Measurements from ENCODE around the gene C16orf92. TPM values are rescaled to one million over a fixed set of nuclear protein-coding genes. Genes with fewer than 3 reads are reported as not detected.

The C16orf92 gene
- polyA plus RNA-seq, 3 donors from 2014 or later: not detected

DNA sequence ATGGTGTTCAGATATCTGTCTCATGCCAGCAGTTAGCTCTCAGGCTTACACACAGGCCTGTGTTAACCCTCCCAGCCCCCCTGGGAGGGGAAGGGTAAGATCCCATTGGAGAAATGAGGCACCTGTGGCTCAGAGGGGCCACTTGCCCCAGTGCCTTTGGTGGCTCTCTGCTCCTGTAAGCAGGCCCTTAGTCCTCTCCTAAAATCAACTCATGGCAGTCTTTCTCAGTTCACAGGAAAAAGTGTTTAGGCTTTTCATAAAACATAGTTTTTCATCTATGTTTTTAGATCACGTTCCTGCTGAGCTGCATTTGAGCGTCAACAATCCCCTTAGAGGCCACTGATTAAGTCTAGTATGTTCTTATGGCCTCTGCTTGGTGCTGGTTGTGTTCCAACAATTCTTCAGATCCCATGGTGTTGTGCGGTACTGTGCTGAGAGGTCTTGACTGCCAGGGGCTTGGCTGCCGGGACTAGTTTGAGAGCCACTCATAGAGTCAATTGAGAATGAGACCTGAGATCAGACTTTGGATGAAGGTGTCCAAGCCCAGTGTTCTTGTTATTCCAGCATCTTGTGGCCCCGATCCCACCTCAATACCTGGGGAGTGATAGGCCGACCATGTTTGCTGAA lies 38.7 kb upstream of the C16orf92 start:
- Mint-ChIP-seq H3K27ac (no peak overlapping the region), H3K36me3 (peaks cover 14 to 65% (median 24%) of the 10 kb centered on the region in 3 donors), H3K9me3 (no peaks in the 10 kb centered on the region), H3K27me3 (ENCODE audit: low read depth in 3 of 3) (peaks cover 0 to 3% (median 0%) of the 10 kb centered on the region in 3 donors), H3K4me1 (peaks cover 0 to 1% of the 10 kb centered on the region in 2 donors), H3K4me3 (no peak overlapping the region)
- DNase-seq: no peak

DNA sequence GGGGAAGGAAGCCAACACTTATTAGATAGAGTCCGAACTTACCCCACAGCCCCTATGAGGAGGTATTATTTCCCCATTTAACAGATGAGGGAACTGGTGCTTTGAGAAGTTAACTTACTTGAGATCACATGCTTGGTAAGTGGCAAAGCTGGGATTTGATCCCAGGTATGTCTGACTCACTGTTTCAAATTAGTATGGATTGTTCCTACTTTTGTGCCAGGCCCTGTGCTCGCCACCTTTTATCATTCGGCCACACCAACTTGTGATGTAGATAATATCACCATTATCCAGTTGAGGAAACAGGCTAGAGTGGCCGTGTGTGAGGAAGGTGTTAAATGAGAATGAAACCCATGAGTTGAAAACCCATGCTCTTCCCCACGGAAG lies 38.2 kb upstream of the C16orf92 start:
- no peaks in the 10 kb centered on the region for H3K9me3 Mint-ChIP-seq
- H3K36me3 Mint-ChIP-seq: peaks cover 14 to 59% (median 24%) of the 10 kb centered on the region in 3 donors
- H3K4me1 Mint-ChIP-seq: peaks cover 0 to 1% of the 10 kb centered on the region in 2 donors
- H3K4me3 Mint-ChIP-seq: no peak overlapping the region
- no peak overlapping the region for H3K27ac Mint-ChIP-seq
- H3K27me3 Mint-ChIP-seq (ENCODE audit: low read depth in 3 of 3): peaks cover 0 to 3% (median 0%) of the 10 kb centered on the region in 3 donors
- DNase-seq: no peak

DNA sequence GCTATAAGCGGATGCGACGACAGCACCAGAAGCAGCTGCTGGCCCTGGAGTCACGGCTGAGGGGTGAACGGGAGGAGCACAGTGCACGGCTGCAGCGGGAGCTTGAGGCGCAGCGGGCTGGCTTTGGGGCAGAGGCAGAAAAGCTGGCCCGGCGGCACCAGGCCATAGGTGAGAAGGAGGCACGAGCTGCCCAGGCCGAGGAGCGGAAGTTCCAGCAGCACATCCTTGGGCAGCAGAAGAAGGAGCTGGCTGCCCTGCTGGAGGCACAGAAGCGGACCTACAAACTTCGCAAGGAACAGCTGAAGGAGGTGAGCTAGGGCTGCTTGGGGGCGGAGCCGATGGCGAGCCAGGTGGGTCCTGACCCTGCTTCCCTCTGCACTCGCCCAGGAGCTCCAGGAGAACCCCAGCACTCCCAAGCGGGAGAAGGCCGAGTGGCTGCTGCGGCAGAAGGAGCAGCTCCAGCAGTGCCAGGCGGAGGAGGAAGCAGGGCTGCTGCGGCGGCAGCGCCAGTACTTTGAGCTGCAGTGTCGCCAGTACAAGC lies 37.7 kb upstream of the C16orf92 start:
- peaks cover 14 to 56% (median 26%) of the 10 kb centered on the region in 3 donors for H3K36me3 Mint-ChIP-seq
- H3K4me3 Mint-ChIP-seq: no peak overlapping the region
- H3K9me3 Mint-ChIP-seq: no peaks in the 10 kb centered on the region
- H3K27me3 Mint-ChIP-seq (ENCODE audit: low read depth in 3 of 3): peaks cover 0 to 2% (median 0%) of the 10 kb centered on the region in 3 donors
- no peak overlapping the region for H3K27ac Mint-ChIP-seq
- peaks cover 0 to 1% of the 10 kb centered on the region in 2 donors for H3K4me1 Mint-ChIP-seq
- no peak for DNase-seq

DNA sequence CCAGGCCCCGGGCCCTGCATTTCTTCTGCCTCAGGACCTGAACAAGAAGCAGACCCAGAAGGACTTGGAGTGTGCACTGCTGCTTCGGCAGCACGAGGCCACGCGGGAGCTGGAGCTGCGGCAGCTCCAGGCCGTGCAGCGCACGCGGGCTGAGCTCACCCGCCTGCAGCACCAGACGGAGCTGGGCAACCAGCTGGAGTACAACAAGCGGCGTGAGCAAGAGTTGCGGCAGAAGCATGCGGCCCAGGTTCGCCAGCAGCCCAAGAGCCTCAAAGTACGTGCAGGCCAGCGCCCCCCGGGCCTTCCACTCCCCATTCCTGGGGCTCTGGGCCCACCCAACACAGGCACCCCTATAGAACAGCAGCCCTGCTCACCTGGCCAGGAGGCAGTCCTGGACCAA lies 36.8 kb upstream of the C16orf92 start:
- H3K36me3 Mint-ChIP-seq: peaks cover 14 to 51% (median 26%) of the 10 kb centered on the region in 3 donors
- no peak overlapping the region for H3K4me3 Mint-ChIP-seq
- no peaks in the 10 kb centered on the region for H3K9me3 Mint-ChIP-seq
- peaks cover 0 to 1% of the 10 kb centered on the region in 2 donors for H3K4me1 Mint-ChIP-seq
- no peak overlapping the region for H3K27ac Mint-ChIP-seq
- H3K27me3 Mint-ChIP-seq (ENCODE audit: low read depth in 3 of 3): peaks cover 0 to 2% (median 0%) of the 10 kb centered on the region in 3 donors
- DNase-seq: no peak

GRCh38 chr16:29986931-29987330 lies 36.1 kb upstream of the C16orf92 start:
- Mint-ChIP-seq H3K27me3 (ENCODE audit: low read depth in 3 of 3) (peaks cover 0 to 2% (median 0%) of the 10 kb centered on the region in 3 donors), H3K9me3 (no peaks in the 10 kb centered on the region), H3K27ac (no peak overlapping the region), H3K4me3 (no peak overlapping the region), H3K4me1 (peaks cover 0 to 1% of the 10 kb centered on the region in 2 donors), H3K36me3 (peaks cover 14 to 49% (median 26%) of the 10 kb centered on the region in 3 donors)
- no peak for DNase-seq

- H3K27ac Mint-ChIP-seq: peak overlapping the region in 1 of 6 donors; percentile 40
- H3K4me1 Mint-ChIP-seq: peaks cover 0 to 2% of the 10 kb centered on the region in 2 donors
- DNase-seq: no peak
- H3K4me3 Mint-ChIP-seq: no peak overlapping the region
- peaks cover 14 to 44% (median 26%) of the 10 kb centered on the region in 3 donors for H3K36me3 Mint-ChIP-seq
- peaks cover 0 to 2% (median 0%) of the 10 kb centered on the region in 3 donors for H3K27me3 Mint-ChIP-seq (ENCODE audit: low read depth in 3 of 3)
- no peaks in the 10 kb centered on the region for H3K9me3 Mint-ChIP-seq
These were observed 35.5 kb upstream of the C16orf92 start for GRCh38 chr16:29987371-29988085.

DNA sequence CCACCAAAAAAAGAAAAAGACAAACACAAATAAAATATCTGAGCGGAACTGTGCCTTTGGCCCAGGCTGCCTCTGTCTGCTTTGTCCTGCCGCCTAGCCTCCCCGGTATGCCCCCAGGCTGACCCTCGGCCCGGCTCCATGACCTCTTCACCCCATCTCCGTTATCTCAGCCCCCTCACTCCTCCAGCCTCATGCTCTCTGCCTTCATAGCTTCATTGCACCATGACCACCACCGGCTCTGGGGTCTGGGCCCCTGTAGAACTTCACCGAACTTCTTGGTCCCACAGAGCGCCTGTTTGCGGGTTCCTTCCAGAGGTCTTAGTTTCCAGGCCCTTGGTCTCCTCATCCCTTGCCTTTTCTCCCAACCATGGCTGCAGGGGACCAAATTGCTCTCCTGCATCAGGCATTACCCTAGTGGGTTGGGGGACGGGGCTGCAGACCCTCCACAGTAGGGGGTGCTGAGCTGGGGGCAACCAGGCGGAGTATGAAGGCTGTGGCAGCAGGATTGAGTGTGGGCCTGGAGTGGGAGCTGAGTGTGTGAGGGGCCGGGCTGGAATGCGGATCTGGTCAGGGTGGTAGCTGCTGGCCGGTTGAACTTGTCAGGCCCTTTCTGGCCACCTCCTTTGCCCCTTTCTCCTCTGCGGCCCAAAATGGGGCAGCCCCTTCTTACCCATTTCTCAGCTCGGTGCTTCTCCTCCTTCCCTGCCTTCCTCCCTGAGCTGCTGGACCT lies 34.5 kb upstream of the C16orf92 start:
- Mint-ChIP-seq H3K27me3 (ENCODE audit: low read depth in 3 of 3) (no peaks in the 10 kb centered on the region), H3K4me3 (no peak overlapping the region), H3K9me3 (no peaks in the 10 kb centered on the region), H3K4me1 (peaks cover 0 to 4% of the 10 kb centered on the region in 2 donors), H3K36me3 (peaks cover 11 to 40% (median 23%) of the 10 kb centered on the region in 3 donors), H3K27ac (peak overlapping the region in 3 of 6 donors; percentile 1 to 39 (median 25))
- no peak for DNase-seq

DNA sequence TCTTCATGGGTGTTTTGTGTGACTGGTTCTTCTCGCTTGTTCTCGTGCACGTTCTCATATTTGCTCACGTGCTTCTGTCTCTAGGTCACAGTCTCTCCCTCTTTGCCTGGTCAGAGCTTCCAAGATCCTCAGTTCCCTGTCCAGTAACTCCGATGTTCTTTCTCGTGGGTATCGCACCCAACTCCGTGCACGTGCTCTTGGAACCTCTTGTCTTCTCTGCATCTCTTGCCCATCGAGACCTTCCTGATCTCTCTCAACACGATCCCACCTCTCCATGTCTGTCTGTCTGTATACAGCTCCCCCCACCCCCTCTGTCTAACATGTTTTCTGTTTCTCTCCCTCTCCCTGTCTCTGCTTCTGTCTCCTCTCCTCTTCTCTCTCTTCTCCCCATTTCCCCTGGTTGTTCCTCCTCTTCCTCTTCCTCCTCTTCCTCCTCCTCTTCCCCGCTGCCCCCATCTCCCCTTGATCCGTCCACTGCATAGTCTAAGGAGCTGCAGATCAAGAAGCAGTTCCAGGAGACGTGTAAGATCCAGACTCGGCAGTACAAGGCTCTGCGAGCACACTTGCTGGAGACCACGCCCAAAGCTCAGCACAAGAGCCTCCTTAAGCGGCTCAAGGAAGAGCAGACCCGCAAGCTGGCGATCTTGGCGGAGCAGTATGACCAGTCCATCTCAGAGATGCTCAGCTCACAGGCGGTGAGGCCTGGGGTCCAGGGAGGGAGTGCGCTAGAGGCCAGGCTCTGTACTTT lies 33.7 kb upstream of the C16orf92 start:
- no peaks in the 10 kb centered on the region for H3K9me3 Mint-ChIP-seq
- H3K4me3 Mint-ChIP-seq: no peak overlapping the region
- peak overlapping the region in 1 of 6 donors; percentile 25 for H3K27ac Mint-ChIP-seq
- peaks cover 3 to 6% of the 10 kb centered on the region in 2 donors for H3K4me1 Mint-ChIP-seq
- peaks cover 8 to 33% (median 16%) of the 10 kb centered on the region in 3 donors for H3K36me3 Mint-ChIP-seq
- DNase-seq: no peak
- peaks cover 0 to 2% (median 0%) of the 10 kb centered on the region in 3 donors for H3K27me3 Mint-ChIP-seq (ENCODE audit: low read depth in 3 of 3)

- peaks cover 0 to 2% (median 0%) of the 10 kb centered on the region in 3 donors for H3K27me3 Mint-ChIP-seq (ENCODE audit: low read depth in 3 of 3)
- H3K9me3 Mint-ChIP-seq: no peaks in the 10 kb centered on the region
- H3K4me1 Mint-ChIP-seq: peaks cover 9 to 11% of the 10 kb centered on the region in 2 donors
- peaks cover 8 to 28% (median 13%) of the 10 kb centered on the region in 3 donors for H3K36me3 Mint-ChIP-seq
- no peak for DNase-seq
- H3K27ac Mint-ChIP-seq: no peak overlapping the region
- H3K4me3 Mint-ChIP-seq: no peak overlapping the region
These were observed 33.0 kb upstream of the C16orf92 start for GRCh38 chr16:29990034-29990433.

DNA sequence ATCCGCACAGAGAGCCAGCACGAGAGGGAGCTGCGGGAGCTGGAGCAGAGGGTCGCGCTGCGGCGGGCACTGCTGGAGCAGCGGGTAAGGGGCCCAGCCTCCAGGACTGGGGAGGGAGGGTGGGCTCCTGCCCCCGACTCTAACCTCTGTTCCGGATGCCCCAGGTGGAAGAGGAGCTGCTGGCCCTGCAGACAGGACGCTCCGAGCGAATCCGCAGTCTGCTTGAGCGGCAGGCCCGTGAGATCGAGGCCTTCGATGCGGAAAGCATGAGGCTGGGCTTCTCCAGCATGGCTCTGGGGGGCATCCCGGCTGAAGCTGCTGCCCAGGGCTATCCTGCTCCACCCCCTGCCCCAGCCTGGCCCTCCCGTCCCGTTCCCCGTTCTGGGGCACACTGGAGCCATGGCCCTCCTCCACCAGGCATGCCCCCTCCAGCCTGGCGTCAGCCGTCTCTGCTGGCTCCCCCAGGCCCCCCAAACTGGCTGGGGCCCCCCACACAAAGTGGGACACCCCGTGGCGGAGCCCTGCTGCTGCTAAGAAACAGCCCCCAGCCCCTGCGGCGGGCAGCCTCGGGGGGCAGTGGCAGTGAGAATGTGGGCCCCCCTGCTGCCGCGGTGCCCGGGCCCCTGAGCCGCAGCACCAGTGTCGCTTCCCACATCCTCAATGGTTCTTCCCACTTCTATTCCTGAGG lies 32.0 kb upstream of the C16orf92 start:
- Mint-ChIP-seq H3K36me3 (peaks cover 8 to 22% (median 9%) of the 10 kb centered on the region in 3 donors), H3K4me3 (no peak overlapping the region), H3K27me3 (ENCODE audit: low read depth in 3 of 3) (peaks cover 5 to 9% (median 9%) of the 10 kb centered on the region in 3 donors), H3K27ac (peak overlapping the region in 1 of 6 donors; percentile 40), H3K4me1 (peaks cover 11 to 18% of the 10 kb centered on the region in 2 donors), H3K9me3 (no peaks in the 10 kb centered on the region)
- DNase-seq: no peak

GRCh38 chr16:29991571-29991904 lies 31.5 kb upstream of the C16orf92 start:
- no peak for DNase-seq
- Mint-ChIP-seq H3K36me3 (peaks cover 6 to 19% (median 9%) of the 10 kb centered on the region in 3 donors), H3K4me1 (peaks cover 16 to 23% of the 10 kb centered on the region in 2 donors), H3K9me3 (no peaks in the 10 kb centered on the region), H3K4me3 (no peak overlapping the region), H3K27ac (no peak overlapping the region), H3K27me3 (ENCODE audit: low read depth in 3 of 3) (peaks cover 5 to 11% (median 11%) of the 10 kb centered on the region in 3 donors)

DNA sequence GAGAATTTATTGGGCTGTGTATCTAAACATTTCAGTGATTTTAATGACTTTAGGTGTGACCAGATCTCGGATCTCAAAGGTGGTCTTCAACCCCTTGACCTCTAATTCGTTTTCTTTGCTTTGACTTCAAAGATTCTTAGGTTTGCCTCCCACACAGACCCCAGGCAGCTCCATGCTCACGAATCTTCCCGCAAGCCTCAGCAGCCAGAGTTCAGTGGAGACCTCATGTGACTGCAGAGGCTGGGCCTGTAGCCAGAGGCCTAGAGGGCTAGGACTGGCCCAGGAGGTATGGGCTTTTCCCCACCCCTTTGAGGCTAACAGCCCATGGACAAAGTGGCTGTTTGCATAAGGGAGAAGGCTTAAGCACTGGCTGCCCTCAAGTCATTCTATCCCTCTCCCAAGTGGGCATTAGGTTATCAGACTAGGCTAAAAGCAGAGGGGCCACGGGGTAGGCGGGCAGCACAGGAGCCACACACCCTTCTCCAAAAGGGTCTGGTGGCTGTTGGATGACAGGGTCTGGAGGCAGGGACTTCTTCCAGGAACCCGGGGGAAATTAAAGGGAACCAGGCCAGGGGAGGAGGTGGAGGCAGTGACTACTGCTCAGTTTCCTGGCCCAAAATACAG lies 30.5 kb upstream of the C16orf92 start:
- H3K4me3 Mint-ChIP-seq: peak overlapping the region in 3 of 5 donors; percentile 35 to 67 (median 44)
- H3K27me3 Mint-ChIP-seq (ENCODE audit: low read depth in 3 of 3): peaks cover 5 to 11% (median 11%) of the 10 kb centered on the region in 3 donors
- H3K36me3 Mint-ChIP-seq: peaks cover 4 to 17% (median 9%) of the 10 kb centered on the region in 3 donors
- no peak for DNase-seq
- H3K27ac Mint-ChIP-seq: peak overlapping the region in 2 of 6 donors; percentile 16 to 53
- no peaks in the 10 kb centered on the region for H3K9me3 Mint-ChIP-seq
- H3K4me1 Mint-ChIP-seq: peaks cover 23 to 28% of the 10 kb centered on the region in 2 donors
